ENCODE results near the gene SLC41A2.
"Not testable (repeated sequence)": the region's sequence is repeated elsewhere in the genome, so short reads cannot be mapped to it uniquely, and the experiment has no call there.

GRCh38 chr12:104977688-104978087 is 19.6 kb upstream of the SLC41A2 start:
- TF ChIP-seq CTCF (IDR thresholded peaks at IDR 0.05); EZH2 (IDR thresholded peaks at IDR 0.05; ENCODE audit: borderline replicate concordance, insufficient read depth, low read depth, low read length, poor library complexity, severe bottlenecking): not testable (repeated sequence)
